HEK293 (cell line): Measurements from ENCODE around the gene ZHX3.

Source experiments
- CTCF ChIA-PET: fragments of 350-600 bp; formaldehyde crosslinking; extraction: SDS; loops from one replicate; lab custom pipeline; 2021; ENCODE audit warnings: antibody characterized with exemption; lab: Yijun Ruan, JAX
- POLR2A ChIA-PET: fragments of 300-600 bp; formaldehyde crosslinking; extraction: SDS; loops from one replicate; lab custom pipeline; 2020; ENCODE audit warnings: antibody characterized with exemption, inconsistent platforms; lab: Yijun Ruan, JAX
- H3K27ac ChIP-seq: fragments of 200-500 bp; sonication (Bioruptor generic); 2 replicates; pipeline ENCODE4 v1.5.1; 2014; ENCODE audit warnings: low read depth, low read length, control low read depth, inconsistent platforms; ENCODE audit errors: extremely low read depth
- H3K36me3 ChIP-seq, 2 experiments: fragments of 200-500 bp in 1 of 2; sonication (Bioruptor generic) in 1 of 2; 1 replicate in 1 of 2; 2 replicates in 1 of 2; pipeline ENCODE4 v1.5.1; 2014 to 2017; ENCODE audit warnings: inconsistent platforms in 2 of 2, low read length in 2 of 2; ENCODE audit not compliant: control insufficient read depth in 2 of 2, insufficient read depth in 1 of 2
- H3K4me1 ChIP-seq: fragments of 200-500 bp; sonication (Bioruptor generic); 2 replicates; pipeline ENCODE4 v1.5.1; 2014; ENCODE audit warnings: mild to moderate bottlenecking, low read length, inconsistent platforms; ENCODE audit not compliant: control insufficient read depth, insufficient read depth
- H3K4me3 ChIP-seq: 2 replicates; pipeline ENCODE4 v1.5.1; 2011; ENCODE audit warnings: low read depth, mild to moderate bottlenecking, control low read depth, low read length, moderate library complexity
- H3K9me3 ChIP-seq: fragments of 200-500 bp; sonication (Bioruptor generic); 2 replicates; pipeline ENCODE4 v1.5.1; 2014; ENCODE audit warnings: low read depth, low read length, inconsistent platforms; ENCODE audit not compliant: control insufficient read depth, insufficient read depth
- BCL11B ChIP-seq: fragments of 450-650 bp; formaldehyde crosslinking; IDR thresholded peaks from 2 replicates; pipeline ENCODE4 v1.5.1; 2016; ENCODE audit warnings: low read depth, missing biosample characterization, missing genetic modification characterization
- HOXA7 ChIP-seq: sonication (generic); formaldehyde crosslinking; IDR thresholded peaks from 2 replicates; pipeline ENCODE4 v1.8.1; 2022; ENCODE audit warnings: missing genetic modification reagents, borderline replicate concordance
- KLF16 ChIP-seq: fragments of 450-650 bp; formaldehyde crosslinking; IDR thresholded peaks from 2 replicates; pipeline ENCODE4 v1.5.1; 2017; ENCODE audit warnings: missing biosample characterization, missing genetic modification characterization
- KLF17 ChIP-seq: fragments of 450-650 bp; formaldehyde crosslinking; IDR thresholded peaks from 2 replicates; pipeline ENCODE4 v1.5.1; 2016; ENCODE audit warnings: missing biosample characterization, missing genetic modification characterization
- SCRT2 ChIP-seq: fragments of 450-650 bp; formaldehyde crosslinking; IDR thresholded peaks from 2 replicates; pipeline ENCODE4 v1.5.1; 2016; ENCODE audit warnings: missing biosample characterization, missing genetic modification characterization
- SP7 ChIP-seq: fragments of 450-650 bp; formaldehyde crosslinking; IDR thresholded peaks from 2 replicates; pipeline ENCODE4 v1.5.1; 2016; ENCODE audit warnings: missing biosample characterization, missing genetic modification characterization
- ZFP37 ChIP-seq: fragments of 450-650 bp; formaldehyde crosslinking; IDR thresholded peaks from 2 replicates; pipeline ENCODE4 v1.5.1; 2016; ENCODE audit warnings: missing biosample characterization, missing genetic modification characterization
- ZNF211 ChIP-seq: fragments of 450-650 bp; formaldehyde crosslinking; IDR thresholded peaks from 2 replicates; pipeline ENCODE4 v1.5.1; 2016; ENCODE audit warnings: low read depth, missing biosample characterization, missing genetic modification characterization
- ZNF221 ChIP-seq: fragments of 450-650 bp; formaldehyde crosslinking; IDR thresholded peaks from 2 replicates; pipeline ENCODE4 v1.5.1; 2017; ENCODE audit warnings: missing biosample characterization, missing genetic modification characterization, borderline replicate concordance
- ZNF223 ChIP-seq: fragments of 450-650 bp; formaldehyde crosslinking; IDR thresholded peaks from 2 replicates; pipeline ENCODE4 v1.5.1; 2016; ENCODE audit warnings: missing biosample characterization, missing genetic modification characterization
- ZNF324 ChIP-seq: fragments of 450-650 bp; formaldehyde crosslinking; IDR thresholded peaks from 2 replicates; pipeline ENCODE4 v1.5.1; 2016; ENCODE audit warnings: missing biosample characterization, missing genetic modification characterization
- ZNF341 ChIP-seq: fragments of 450-650 bp; formaldehyde crosslinking; IDR thresholded peaks from 2 replicates; pipeline ENCODE4; 2016; ENCODE audit warnings: low read depth, missing biosample characterization, missing genetic modification characterization
- ZNF354C ChIP-seq: fragments of 450-650 bp; formaldehyde crosslinking; IDR thresholded peaks from 2 replicates; pipeline ENCODE4 v1.5.1; 2016; ENCODE audit warnings: missing biosample characterization, missing genetic modification characterization, low read depth, borderline replicate concordance
- ZNF362 ChIP-seq: fragments of 450-650 bp; formaldehyde crosslinking; IDR thresholded peaks from 2 replicates; pipeline ENCODE4 v1.5.1; 2016; ENCODE audit warnings: missing biosample characterization, missing genetic modification characterization
- ZNF398 ChIP-seq: fragments of 450-650 bp; formaldehyde crosslinking; IDR thresholded peaks from 2 replicates; pipeline ENCODE4 v1.5.1; 2017; ENCODE audit warnings: missing biosample characterization, missing genetic modification characterization
- ZNF426 ChIP-seq: fragments of 450-650 bp; formaldehyde crosslinking; IDR thresholded peaks from 2 replicates; pipeline ENCODE4 v1.5.1; 2017; ENCODE audit warnings: missing biosample characterization, missing genetic modification characterization, mild to moderate bottlenecking, inconsistent platforms, moderate library complexity
- ZNF521 ChIP-seq: fragments of 450-650 bp; formaldehyde crosslinking; IDR thresholded peaks from 2 replicates; pipeline ENCODE4 v1.5.1; 2017; ENCODE audit warnings: missing biosample characterization, mild to moderate bottlenecking, missing genetic modification characterization
- ZNF561 ChIP-seq: fragments of 450-650 bp; IDR thresholded peaks from 2 replicates; pipeline ENCODE4 v1.5.1; 2018; ENCODE audit warnings: missing biosample characterization, missing genetic modification characterization, borderline replicate concordance
- ZNF571 ChIP-seq: fragments of 450-650 bp; formaldehyde crosslinking; IDR thresholded peaks from 2 replicates; pipeline ENCODE4 v1.5.0; 2017; ENCODE audit warnings: missing biosample characterization, missing genetic modification characterization
- ZNF626 ChIP-seq: fragments of 450-650 bp; sonication (Bioruptor Pico); formaldehyde crosslinking; IDR thresholded peaks from 2 replicates; pipeline ENCODE4 v1.5.1; 2018; ENCODE audit warnings: missing biosample characterization, missing genetic modification characterization, inconsistent platforms
- ZNF629 ChIP-seq: fragments of 450-650 bp; formaldehyde crosslinking; IDR thresholded peaks from 2 replicates; pipeline ENCODE4 v1.5.1; 2017; ENCODE audit warnings: missing biosample characterization, missing genetic modification characterization
- ZNF654 ChIP-seq: fragments of 450-650 bp; formaldehyde crosslinking; IDR thresholded peaks from 2 replicates; pipeline ENCODE4 v1.5.1; 2016; ENCODE audit warnings: low read depth, missing biosample characterization, missing genetic modification characterization
- ZNF658 ChIP-seq: fragments of 450-650 bp; formaldehyde crosslinking; IDR thresholded peaks from 2 replicates; pipeline ENCODE4; 2016; ENCODE audit warnings: missing biosample characterization, missing genetic modification characterization
- ZNF677 ChIP-seq: fragments of 450-650 bp; IDR thresholded peaks from 2 replicates; pipeline ENCODE4 v1.5.0; 2018; ENCODE audit warnings: missing biosample characterization, mild to moderate bottlenecking, missing genetic modification characterization, moderate library complexity
- ZNF777 ChIP-seq: fragments of 450-650 bp; formaldehyde crosslinking; IDR thresholded peaks from 2 replicates; pipeline ENCODE4 v1.5.1; 2017; ENCODE audit warnings: missing biosample characterization, missing genetic modification characterization, borderline replicate concordance
- ZSCAN5A ChIP-seq: fragments of 450-650 bp; formaldehyde crosslinking; IDR thresholded peaks from 2 replicates; pipeline ENCODE4 v1.5.1; 2016; ENCODE audit warnings: missing biosample characterization, missing genetic modification characterization
- TF ChIP-seq, protein P1 (sequence below): fragments of 450-650 bp; formaldehyde crosslinking; IDR thresholded peaks from 2 replicates; pipeline ENCODE4 v1.5.1; 2016; ENCODE audit warnings: missing biosample characterization, missing genetic modification characterization

The ZHX3 gene

GRCh38 chr20:41225091-41225490 lies 92.4 kb downstream of the ZHX3 start:
- Histone ChIP-seq H3K4me1 (no peaks in the 10 kb centered on the region), H3K9me3 (no peaks in the 10 kb centered on the region), H3K4me3 (no peak overlapping the region), H3K27ac (no peak overlapping the region), H3K36me3 (no peaks in the 10 kb centered on the region)
- CTCF ChIA-PET = interaction anchor here (0.7 to 2.2 kb wide), 4 partner anchors 10 to 114 kb away, joined by 3 to 10 read pairs (median 4); no protein-coding TSS in a partner anchor
- no peak for TF ChIP-seq ZNF211 (tag by site-specific recombination)
- no peak for TF ChIP-seq HOXA7 (CRISPR knock-in tag)
- TF ChIP-seq ZNF324 (tag by site-specific recombination) = no peak
- TF ChIP-seq ZNF362 = no peak
- TF ChIP-seq ZNF677 (tag by site-specific recombination) = no peak
- no peak for TF ChIP-seq ZFP37 (tag by site-specific recombination)
- TF ChIP-seq SP7 (tag by site-specific recombination) = no peak
- TF ChIP-seq ZNF521 (tag by site-specific recombination) = no peak
- no peak for TF ChIP-seq ZNF571 (tag by site-specific recombination)
- POLR2A ChIA-PET = no interaction called here

- no peaks in the 10 kb centered on the region for H3K36me3 ChIP-seq
- ChIA-PET POLR2A (no interaction called here), CTCF (interaction anchor here (0.7 to 2.2 kb wide), 3 partner anchors 9 to 51 kb away, joined by 4 to 10 read pairs (median 4); no protein-coding TSS in a partner anchor)
- TF ChIP-seq SCRT2 = no peak
- TF ChIP-seq ZNF629 (tag by site-specific recombination) = no peak
- TF ChIP-seq ZSCAN5A (tag by site-specific recombination) = no peak
- no peak for TF ChIP-seq HOXA7 (CRISPR knock-in tag)
- TF ChIP-seq ZNF677 (tag by site-specific recombination) = no peak
- TF ChIP-seq ZNF223 (tag by site-specific recombination) = no peak
- TF ChIP-seq ZNF426 (tag by site-specific recombination) = no peak
- TF ChIP-seq ZNF658 = no peak
- no peak for TF ChIP-seq ZNF221 (tag by site-specific recombination)
- TF ChIP-seq ZNF626 = no peak
- no peak for TF ChIP-seq ZNF654 (tag by site-specific recombination)
- TF ChIP-seq KLF16 (tag by site-specific recombination) = no peak
- TF ChIP-seq ZNF354C (tag by site-specific recombination) = no peak
- TF ChIP-seq ZNF341 = no peak
- TF ChIP-seq, all 188 proteins: peak for 0
- Histone ChIP-seq H3K4me1 (no peaks in the 10 kb centered on the region), H3K4me3 (no peak overlapping the region), H3K9me3 (no peaks in the 10 kb centered on the region), H3K27ac (no peak overlapping the region)
Observed at GRCh38 chr20:41224281-41224680, 93.2 kb downstream of the ZHX3 start.

GRCh38 chr20:41223112-41223511 lies 94.4 kb downstream of the ZHX3 start:
- no peaks in the 10 kb centered on the region for H3K9me3 ChIP-seq
- POLR2A ChIA-PET = no interaction called here
- H3K27ac ChIP-seq = no peak overlapping the region
- CTCF ChIA-PET = interaction anchor here (1.6 to 2.2 kb wide), 2 partner anchors 8 to 50 kb away, joined by 3 to 10 read pairs; no protein-coding TSS in a partner anchor
- no peak overlapping the region for H3K4me3 ChIP-seq
- H3K36me3 ChIP-seq = no peaks in the 10 kb centered on the region
- no peaks in the 10 kb centered on the region for H3K4me1 ChIP-seq
- TF ChIP-seq BCL11B (tag by site-specific recombination) (no peak), ZNF398 (tag by site-specific recombination) (no peak), ZNF341 (no peak), KLF17 (tag by site-specific recombination) (no peak), ZNF561 (tag by site-specific recombination) (no peak), ZNF777 (tag by site-specific recombination) (no peak)
- TF ChIP-seq, protein P1, sequence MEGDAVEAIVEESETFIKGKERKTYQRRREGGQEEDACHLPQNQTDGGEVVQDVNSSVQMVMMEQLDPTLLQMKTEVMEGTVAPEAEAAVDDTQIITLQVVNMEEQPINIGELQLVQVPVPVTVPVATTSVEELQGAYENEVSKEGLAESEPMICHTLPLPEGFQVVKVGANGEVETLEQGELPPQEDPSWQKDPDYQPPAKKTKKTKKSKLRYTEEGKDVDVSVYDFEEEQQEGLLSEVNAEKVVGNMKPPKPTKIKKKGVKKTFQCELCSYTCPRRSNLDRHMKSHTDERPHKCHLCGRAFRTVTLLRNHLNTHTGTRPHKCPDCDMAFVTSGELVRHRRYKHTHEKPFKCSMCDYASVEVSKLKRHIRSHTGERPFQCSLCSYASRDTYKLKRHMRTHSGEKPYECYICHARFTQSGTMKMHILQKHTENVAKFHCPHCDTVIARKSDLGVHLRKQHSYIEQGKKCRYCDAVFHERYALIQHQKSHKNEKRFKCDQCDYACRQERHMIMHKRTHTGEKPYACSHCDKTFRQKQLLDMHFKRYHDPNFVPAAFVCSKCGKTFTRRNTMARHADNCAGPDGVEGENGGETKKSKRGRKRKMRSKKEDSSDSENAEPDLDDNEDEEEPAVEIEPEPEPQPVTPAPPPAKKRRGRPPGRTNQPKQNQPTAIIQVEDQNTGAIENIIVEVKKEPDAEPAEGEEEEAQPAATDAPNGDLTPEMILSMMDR (tag by site-specific recombination) = no peak
